Stimulated activated CD8-positive, alpha-beta memory T cell treated with anti-CD3 and anti-CD28 coated beads, Interleukin-4, amount 100 ng/mL, for 48 hours (primary cell): Measurements from ENCODE around the gene SERGEF.

ENCODE experiments used
- DNase-seq: peaks from one replicate; pipeline ENCODE4 v3.0.0-alpha.2; 2020

Gene SERGEF

DNA sequence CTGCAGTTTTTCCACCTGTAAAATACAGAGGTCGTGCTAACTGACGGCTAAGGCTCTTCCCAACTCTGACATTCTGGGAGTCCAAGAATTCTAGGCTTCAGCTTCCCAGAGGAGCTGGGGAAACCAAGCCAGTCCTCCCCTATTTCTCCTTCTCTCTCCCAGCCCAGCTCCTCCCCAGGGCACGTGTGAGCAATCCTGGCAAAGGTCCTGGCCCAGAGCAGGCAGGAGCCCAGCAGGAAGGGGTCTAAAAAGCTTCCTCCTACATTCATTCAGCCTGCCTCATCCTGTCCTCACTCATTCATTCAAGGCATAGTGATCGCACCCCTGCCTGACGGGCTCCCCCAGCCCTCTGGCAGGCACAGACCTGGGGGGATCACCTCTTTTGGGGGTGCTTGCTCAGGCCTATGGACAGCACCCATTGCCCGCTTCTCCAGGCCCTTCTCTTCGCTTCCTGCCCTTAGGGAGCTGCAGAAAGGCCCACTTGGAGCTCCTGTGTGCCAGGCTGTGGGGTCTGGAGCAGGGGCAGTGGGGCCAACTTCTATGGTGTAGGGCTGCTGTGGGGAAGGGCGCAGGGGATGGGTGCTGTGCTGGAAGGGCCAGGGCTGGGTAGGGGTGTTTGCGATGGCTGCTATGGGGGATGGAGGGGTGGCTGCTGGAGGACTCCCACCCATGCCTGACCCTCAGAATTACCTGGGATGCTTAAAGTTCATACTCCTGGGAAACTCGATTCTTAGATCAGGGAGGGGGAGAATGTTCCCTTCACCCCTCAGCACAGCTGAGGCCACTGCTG lies 268.5 kb downstream of the SERGEF start:
- DNase-seq = no peak

DNA sequence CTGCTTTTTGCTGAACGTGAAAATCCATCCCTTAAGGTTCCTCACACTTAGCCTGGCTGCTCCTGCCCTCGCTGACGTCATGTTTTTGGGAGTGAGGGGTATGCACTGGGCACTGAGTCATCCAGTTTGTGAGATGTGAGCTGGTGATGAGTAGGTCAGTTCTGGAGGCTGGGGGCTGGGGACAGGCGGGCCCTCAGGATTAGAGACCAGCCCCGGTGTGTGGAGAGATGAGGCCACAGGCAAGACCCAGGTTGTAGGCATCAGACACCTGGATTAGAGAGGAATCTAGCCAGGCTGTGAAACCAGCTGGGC lies 269.1 kb downstream of the SERGEF start:
- DNase-seq = no peak

- DNase-seq = no peak
Measured at GRCh38 chr11:17743026-17743807, 269.6 kb downstream of the SERGEF start.

GRCh38 chr11:17742019-17742418 lies 270.8 kb downstream of the SERGEF start:
- DNase-seq = no peak

DNA sequence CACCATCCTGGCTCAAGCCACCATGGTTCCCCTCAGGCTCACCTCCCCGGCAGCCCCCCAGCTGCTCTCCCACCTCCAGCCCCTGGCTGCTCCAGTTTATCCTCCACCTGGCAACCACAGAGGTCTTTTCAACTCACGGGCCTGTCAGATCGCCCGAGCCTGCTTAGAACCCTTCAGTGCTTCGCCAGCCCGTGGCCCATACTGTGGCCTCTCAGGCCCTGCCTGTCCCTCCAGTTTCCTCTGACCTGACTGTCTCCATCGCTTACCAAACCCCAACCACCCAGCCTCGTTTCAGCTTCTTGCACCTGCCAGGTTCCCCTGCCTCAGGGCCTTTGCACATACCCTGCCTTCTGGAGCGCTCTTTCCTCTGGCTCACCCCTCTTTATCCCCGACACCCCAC lies 271.4 kb downstream of the SERGEF start:
- no peak for DNase-seq

GRCh38 chr11:17740649-17741235 lies 272.1 kb downstream of the SERGEF start:
- no peak for DNase-seq

GRCh38 chr11:17739945-17740338 lies 272.9 kb downstream of the SERGEF start:
- DNase-seq = no peak

GRCh38 chr11:17738151-17738973 lies 274.5 kb downstream of the SERGEF start:
- no peak for DNase-seq
